HUES48 (cell line): Measurements from ENCODE around the gene CELF1.

Source experiments
- H3K27ac ChIP-seq: one replicate; pipeline ENCODE4 v1.7.0; 2013; ENCODE audit warnings: low read depth, low read length, inconsistent platforms
- H3K27me3 ChIP-seq: 2 replicates; pipeline ENCODE4 v1.6.1; 2013; ENCODE audit warnings: mild to moderate bottlenecking, low read length; ENCODE audit not compliant: control insufficient read depth, insufficient read depth
- H3K36me3 ChIP-seq: 2 replicates; pipeline ENCODE4 v1.6.1; 2013; ENCODE audit warnings: low read length; ENCODE audit not compliant: control insufficient read depth, insufficient read depth
- H3K4me1 ChIP-seq: 2 replicates; pipeline ENCODE4 v1.6.1; 2013; ENCODE audit warnings: mild to moderate bottlenecking, low read length; ENCODE audit not compliant: control insufficient read depth, insufficient read depth
- H3K4me3 ChIP-seq: 2 replicates; pipeline ENCODE4 v1.5.1; 2013; ENCODE audit warnings: mild to moderate bottlenecking, low read depth, low read length
- H3K9ac ChIP-seq: 2 replicates; pipeline ENCODE4 v1.6.1; 2013; ENCODE audit warnings: mild to moderate bottlenecking, low read depth, low read length, moderate library complexity
- H3K9me3 ChIP-seq: 2 replicates; pipeline ENCODE4 v1.6.1; 2013; ENCODE audit warnings: low read length; ENCODE audit not compliant: control insufficient read depth, insufficient read depth

Gene CELF1

DNA sequence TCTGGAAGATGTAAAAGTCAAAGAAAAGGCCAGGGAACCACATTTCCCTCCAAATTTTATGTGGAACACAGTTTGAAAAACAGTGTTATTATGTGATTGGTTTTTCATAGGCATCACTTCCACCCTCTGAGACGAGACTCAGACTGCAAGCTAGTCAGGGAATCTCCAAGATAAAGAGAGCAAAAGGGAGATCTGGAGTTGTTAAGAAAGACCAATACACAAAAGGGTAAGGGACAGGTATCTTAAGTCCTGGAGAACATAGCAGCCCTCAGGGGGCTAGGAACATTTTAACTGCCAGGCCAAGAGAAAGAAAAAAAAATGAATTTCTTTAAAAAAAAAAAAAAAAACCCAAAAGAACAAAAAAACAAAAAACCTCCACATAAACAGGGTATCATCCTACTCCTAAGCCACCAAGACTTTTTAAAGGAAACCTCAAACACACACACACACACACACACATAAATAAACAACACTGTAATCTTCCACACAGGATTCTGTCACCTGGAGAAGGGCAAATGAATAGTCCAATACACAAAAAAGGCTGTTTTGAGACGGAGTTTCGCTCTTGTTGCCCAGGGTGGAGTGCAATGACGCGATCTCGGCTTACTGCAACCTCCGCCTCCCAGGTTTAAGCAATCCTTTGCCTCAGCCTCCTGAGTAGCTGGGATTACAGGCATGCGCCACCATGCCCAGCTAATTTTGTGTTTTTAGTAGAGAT is 44.5 kb downstream of the CELF1 start:
- Histone ChIP-seq H3K27ac (peak overlapping the region; percentile 77), H3K4me3 (no peak overlapping the region), H3K4me1 (peaks cover 51% of the 10 kb centered on the region), H3K9ac (peak overlapping the region; percentile 36; the same call in 1 of the 2 replicates), H3K27me3 (no peaks in the 10 kb centered on the region), H3K36me3 (no peaks in the 10 kb centered on the region; the same call in 1 of the 2 replicates), H3K9me3 (no peaks in the 10 kb centered on the region)

DNA sequence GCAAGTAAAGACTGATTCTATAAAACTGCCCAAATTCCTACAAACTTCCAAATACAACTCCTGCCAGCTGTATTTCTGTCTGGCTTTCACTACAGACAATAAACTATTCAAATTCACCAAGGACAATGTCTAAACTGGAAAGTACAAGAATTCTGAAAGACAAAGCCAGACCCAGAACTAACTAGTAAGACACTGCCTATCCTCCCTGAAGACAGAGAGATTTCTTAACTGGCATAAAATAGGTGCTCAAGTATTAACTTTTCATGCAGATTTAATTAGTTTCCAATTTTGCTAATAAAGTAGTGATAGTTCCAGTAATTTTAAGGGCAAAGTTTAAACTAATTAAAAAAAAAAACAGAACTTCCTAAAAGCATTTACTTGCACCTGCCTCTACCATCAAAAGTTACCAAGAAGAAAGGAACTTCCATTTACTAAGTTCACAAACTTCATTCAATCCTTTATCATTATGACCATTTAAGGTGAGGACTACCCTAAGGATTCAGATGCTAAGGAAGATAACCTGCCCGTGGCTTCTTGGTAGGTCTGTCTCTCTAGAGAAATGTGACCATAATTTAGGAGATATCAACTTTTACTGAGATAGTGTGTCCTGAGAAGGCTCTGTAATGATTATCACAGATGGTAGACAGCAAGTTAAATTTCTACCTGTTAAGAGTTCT is 45.2 kb downstream of the CELF1 start:
- peaks cover 45% of the 10 kb centered on the region for H3K4me1 ChIP-seq
- peak overlapping the region; percentile 36; the same call in 1 of the 2 replicates for H3K9ac ChIP-seq
- H3K9me3 ChIP-seq, result no peaks in the 10 kb centered on the region
- peak overlapping the region; percentile 77 for H3K27ac ChIP-seq
- H3K4me3 ChIP-seq, result peak overlapping the region; percentile 23; the same call in 1 of the 2 replicates
- H3K36me3 ChIP-seq, result no peaks in the 10 kb centered on the region; the same call in 1 of the 2 replicates
- no peaks in the 10 kb centered on the region for H3K27me3 ChIP-seq

DNA sequence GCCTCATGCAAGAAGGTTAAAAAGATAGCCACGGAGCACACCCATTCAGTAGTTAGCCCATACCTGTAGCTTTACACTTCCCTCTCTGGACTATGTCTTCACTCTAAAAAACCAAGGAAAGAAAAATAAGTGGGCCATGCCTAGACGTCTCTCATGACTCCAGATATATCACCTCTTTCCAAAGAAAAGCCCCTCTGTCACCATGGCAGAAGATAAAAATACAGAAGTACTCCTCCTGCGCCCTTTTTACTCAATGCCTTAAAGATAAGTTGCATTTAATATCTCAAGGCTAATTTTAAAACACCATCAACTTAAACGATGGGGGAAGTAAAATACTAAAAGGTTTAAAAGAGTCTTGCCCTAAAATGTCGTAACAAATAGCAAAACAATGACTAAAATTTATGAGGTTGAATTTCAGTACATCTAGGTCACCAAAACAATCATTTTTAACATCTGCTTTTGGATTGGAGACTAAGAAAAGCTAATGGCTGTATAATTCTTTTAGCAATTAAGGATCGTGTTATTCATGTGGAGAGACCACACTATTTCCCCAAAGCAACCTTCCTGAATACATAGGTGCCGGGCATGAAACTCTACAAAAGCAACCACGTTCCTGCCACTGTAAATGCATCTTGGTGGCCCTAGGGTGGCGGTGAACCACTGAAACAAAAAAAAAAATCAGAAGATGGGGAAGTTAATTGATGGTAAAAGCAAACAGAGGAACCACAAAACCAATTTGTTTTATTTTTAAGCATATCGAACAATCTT is 46.0 kb downstream of the CELF1 start:
- Histone ChIP-seq H3K9me3 (no peaks in the 10 kb centered on the region), H3K27me3 (no peaks in the 10 kb centered on the region), H3K4me1 (peaks cover 42% of the 10 kb centered on the region), H3K36me3 (no peaks in the 10 kb centered on the region; the same call in 1 of the 2 replicates), H3K4me3 (no peak overlapping the region), H3K9ac (no peak overlapping the region), H3K27ac (peak overlapping the region; percentile 77)

DNA sequence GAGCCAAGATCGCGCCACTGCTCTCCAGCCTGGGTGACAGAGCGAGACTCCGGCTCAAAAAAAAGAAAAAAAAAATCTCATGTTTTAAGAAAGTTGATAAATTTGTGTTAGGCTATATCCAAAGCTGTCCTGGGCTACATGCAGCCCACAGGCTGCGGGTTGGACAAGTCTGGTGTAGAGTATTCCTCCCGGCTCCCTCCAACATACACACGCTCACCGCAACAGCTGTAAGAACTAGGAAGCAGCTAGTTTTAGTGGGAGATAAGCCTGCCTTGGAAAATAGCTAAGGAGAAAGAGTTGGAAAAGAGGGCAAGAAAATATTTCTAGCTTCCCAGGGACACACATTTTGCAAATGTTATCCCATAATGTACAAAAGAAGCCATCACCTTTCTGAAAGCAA is 46.6 kb downstream of the CELF1 start:
- Histone ChIP-seq H3K27me3 (no peaks in the 10 kb centered on the region), H3K4me1 (peaks cover 42% of the 10 kb centered on the region), H3K9ac (no peak overlapping the region), H3K36me3 (no peaks in the 10 kb centered on the region; the same call in 1 of the 2 replicates), H3K9me3 (no peaks in the 10 kb centered on the region), H3K27ac (no peak overlapping the region), H3K4me3 (no peak overlapping the region)

DNA sequence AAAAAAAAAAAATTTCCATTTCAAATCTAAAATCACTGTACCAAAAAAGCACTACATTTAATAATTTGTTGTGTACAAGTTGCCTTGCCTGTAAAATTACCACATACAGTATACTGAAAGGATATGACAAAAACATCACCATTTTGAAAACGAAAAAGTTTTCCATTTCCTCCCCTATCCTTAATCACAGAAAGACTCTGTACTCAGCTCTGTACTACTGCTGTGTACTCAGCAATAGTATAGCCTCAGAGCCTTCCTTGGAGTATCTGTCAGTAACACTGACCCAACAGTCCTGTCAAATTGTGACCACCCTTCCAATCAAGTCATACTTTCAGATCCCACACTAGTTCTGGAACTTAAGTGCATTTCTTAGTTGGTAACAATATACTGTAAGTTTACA is 48.0 kb downstream of the CELF1 start:
- Histone ChIP-seq H3K9ac (no peak overlapping the region), H3K4me3 (no peak overlapping the region), H3K4me1 (peaks cover 44% of the 10 kb centered on the region), H3K27ac (no peak overlapping the region), H3K27me3 (no peaks in the 10 kb centered on the region), H3K9me3 (no peaks in the 10 kb centered on the region), H3K36me3 (no peaks in the 10 kb centered on the region)

DNA sequence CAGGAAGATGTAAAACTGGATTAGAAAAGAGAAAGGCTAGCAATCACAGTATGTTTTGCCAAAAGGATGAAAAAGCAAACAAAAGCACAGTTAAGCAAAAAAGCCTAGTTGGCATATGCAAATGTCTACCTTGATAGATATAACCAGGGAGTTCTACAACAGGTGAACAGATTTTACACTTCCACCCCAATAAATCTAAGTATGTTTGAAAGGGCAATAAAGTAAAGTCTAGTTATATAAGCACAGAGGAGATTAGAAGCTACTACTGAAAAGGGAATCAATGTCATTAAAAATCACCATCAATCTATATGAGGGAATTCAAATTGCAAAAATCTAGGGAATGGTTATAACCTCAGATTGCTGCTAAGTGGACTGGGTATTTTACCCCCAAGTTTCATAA is 49.7 kb downstream of the CELF1 start:
- H3K9me3 ChIP-seq, result no peaks in the 10 kb centered on the region
- peaks cover 34% of the 10 kb centered on the region for H3K4me1 ChIP-seq
- no peaks in the 10 kb centered on the region for H3K27me3 ChIP-seq
- no peak overlapping the region for H3K27ac ChIP-seq
- no peak overlapping the region for H3K4me3 ChIP-seq
- no peaks in the 10 kb centered on the region for H3K36me3 ChIP-seq
- no peak overlapping the region for H3K9ac ChIP-seq

DNA sequence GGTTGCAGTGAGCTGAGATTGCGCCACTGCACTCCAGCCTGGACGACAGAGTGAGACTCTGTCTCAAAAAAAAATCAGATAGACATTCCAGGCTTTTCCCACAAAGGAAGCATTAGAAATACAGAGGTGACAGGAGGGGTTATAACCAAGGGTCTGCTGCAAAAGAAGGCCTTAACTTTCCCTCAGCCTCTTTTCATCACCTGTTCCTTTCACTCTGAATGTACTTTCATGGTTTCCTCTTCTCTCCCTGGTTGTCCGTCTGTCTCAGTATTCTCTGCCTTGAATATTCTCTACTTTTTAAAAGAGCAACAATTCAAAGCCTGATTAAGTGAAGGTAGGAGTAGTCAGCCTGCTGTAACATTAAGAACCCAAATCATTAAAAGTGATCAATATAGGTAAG is 50.2 kb downstream of the CELF1 start:
- Histone ChIP-seq H3K4me1 (peaks cover 30% of the 10 kb centered on the region), H3K4me3 (no peak overlapping the region), H3K36me3 (0 out of 2 replicates have a peak, but pooled peaks cover 1% of the 10 kb centered on the region), H3K9me3 (no peaks in the 10 kb centered on the region), H3K27me3 (no peaks in the 10 kb centered on the region), H3K27ac (no peak overlapping the region), H3K9ac (no peak overlapping the region)

DNA sequence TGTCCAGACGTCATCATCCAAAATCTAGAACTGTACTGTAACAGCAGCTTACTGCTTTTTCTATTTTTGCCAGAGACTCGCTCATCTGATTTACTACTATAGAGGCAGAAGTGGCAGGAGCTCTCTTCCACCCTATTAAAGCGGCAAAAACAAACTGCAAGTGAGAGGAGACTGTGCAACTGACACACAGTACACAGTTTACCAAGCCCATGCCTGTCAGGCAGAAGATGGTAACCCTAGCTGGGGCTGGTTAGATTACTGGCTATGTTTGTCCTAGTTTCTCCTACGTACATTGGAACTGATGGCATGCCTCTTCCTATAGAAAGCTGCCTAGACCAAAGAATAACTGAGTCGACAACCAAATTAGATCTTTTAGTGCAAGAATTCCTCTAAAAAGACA is 51.8 kb downstream of the CELF1 start:
- H3K9me3 ChIP-seq, result no peaks in the 10 kb centered on the region
- H3K27ac ChIP-seq, result no peak overlapping the region
- H3K27me3 ChIP-seq, result no peaks in the 10 kb centered on the region
- H3K36me3 ChIP-seq, result 0 out of 2 replicates have a peak, but pooled peaks cover 4% of the 10 kb centered on the region
- H3K9ac ChIP-seq, result no peak overlapping the region
- no peak overlapping the region for H3K4me3 ChIP-seq
- peaks cover 32% of the 10 kb centered on the region for H3K4me1 ChIP-seq

DNA sequence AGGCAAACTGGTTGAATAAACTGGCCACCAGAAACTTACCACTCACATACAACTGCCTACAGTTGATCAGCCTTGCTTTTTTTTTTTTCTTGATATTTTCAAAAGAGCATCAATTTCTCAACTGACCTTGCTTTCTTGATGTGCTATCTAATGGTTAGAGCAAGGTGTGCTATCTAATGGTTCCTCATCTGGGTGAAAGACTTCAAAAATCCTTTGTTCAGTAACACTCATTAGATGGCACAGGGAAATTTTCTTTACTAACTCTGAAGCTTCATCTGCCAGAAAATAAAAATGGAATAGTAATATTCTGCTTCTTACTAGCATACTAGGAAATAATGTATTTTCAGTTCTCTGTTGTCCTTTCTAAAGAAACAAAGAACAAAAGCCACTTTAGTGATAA is 52.8 kb downstream of the CELF1 start:
- peaks cover 41% of the 10 kb centered on the region for H3K4me1 ChIP-seq
- no peak overlapping the region for H3K4me3 ChIP-seq
- no peaks in the 10 kb centered on the region for H3K9me3 ChIP-seq
- no peaks in the 10 kb centered on the region for H3K27me3 ChIP-seq
- H3K36me3 ChIP-seq, result 0 out of 2 replicates have a peak, but pooled peaks cover 4% of the 10 kb centered on the region
- no peak overlapping the region for H3K27ac ChIP-seq
- no peak overlapping the region for H3K9ac ChIP-seq

DNA sequence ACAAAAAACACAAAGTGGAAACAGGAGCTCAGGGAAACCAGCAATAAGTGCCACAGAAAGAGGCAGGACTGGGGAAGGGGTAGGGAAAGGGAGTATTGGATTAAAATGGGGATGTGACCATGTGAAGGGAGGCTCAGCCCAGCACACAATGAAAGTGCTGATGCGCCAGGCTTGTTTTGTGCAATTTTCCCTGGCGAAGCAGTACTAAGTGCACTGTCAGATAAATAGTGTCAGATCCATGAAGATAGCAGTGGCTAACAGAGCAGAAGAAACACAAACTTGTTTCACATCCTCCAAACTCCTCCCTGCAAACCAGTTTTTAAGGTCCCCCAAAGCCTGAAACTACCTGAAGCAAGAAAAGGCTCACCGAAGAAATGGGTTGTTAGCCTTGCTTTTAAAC is 53.3 kb downstream of the CELF1 start:
- no peak overlapping the region for H3K9ac ChIP-seq
- peaks cover 9% of the 10 kb centered on the region; the same call in 1 of the 2 replicates for H3K36me3 ChIP-seq
- no peaks in the 10 kb centered on the region for H3K27me3 ChIP-seq
- no peaks in the 10 kb centered on the region for H3K9me3 ChIP-seq
- peaks cover 41% of the 10 kb centered on the region for H3K4me1 ChIP-seq
- no peak overlapping the region for H3K27ac ChIP-seq
- H3K4me3 ChIP-seq, result no peak overlapping the region
